Measurements from ENCODE around the gene PCGF5.
"Not testable (repeated sequence)": the region's sequence is repeated elsewhere in the genome, so short reads cannot be mapped to it uniquely, and the experiment has no call there.

Gene PCGF5

GRCh38 chr10:91286572-91286971 is 66.1 kb downstream of the PCGF5 start:
- DNase-seq (ENCODE audit: low read depth): no peak

- no peak for DNase-seq (ENCODE audit: low read depth)
Measured at GRCh38 chr10:91287276-91287675, 66.8 kb downstream of the PCGF5 start.

- no peak for DNase-seq (ENCODE audit: low read depth)
Measured at GRCh38 chr10:91287912-91288311, 67.4 kb downstream of the PCGF5 start.

GRCh38 chr10:91289305-91289704 is 68.8 kb downstream of the PCGF5 start:
- no peak for DNase-seq (ENCODE audit: low read depth)

GRCh38 chr10:91290607-91291006 is 70.1 kb downstream of the PCGF5 start:
- no peak for DNase-seq (ENCODE audit: low read depth)

GRCh38 chr10:91294134-91294906 is 73.9 kb downstream of the PCGF5 start:
- no peak for DNase-seq (ENCODE audit: low read depth)

- DNase-seq (ENCODE audit: low read depth): no peak
Measured at GRCh38 chr10:91295346-91295745, 74.9 kb downstream of the PCGF5 start.

GRCh38 chr10:91296471-91296870 is 76.0 kb downstream of the PCGF5 start:
- DNase-seq (ENCODE audit: low read depth): no peak

- peak; percentile 67 for DNase-seq (ENCODE audit: low read depth)
Measured at GRCh38 chr10:91298224-91298871, 77.9 kb downstream of the PCGF5 start.

- DNase-seq (ENCODE audit: low read depth): no peak
Measured at GRCh38 chr10:91299999-91300575, 79.6 kb downstream of the PCGF5 start.

GRCh38 chr10:91302946-91303345 is 82.5 kb downstream of the PCGF5 start:
- DNase-seq (ENCODE audit: low read depth): not testable (repeated sequence)

- not testable (repeated sequence) for DNase-seq (ENCODE audit: low read depth)
Measured at GRCh38 chr10:91305979-91306378, 85.5 kb downstream of the PCGF5 start.

- DNase-seq (ENCODE audit: low read depth): no peak
Measured at GRCh38 chr10:91307489-91307888, 87.0 kb downstream of the PCGF5 start.

- DNase-seq (ENCODE audit: low read depth): no peak
Measured at GRCh38 chr10:91309711-91310110, 89.2 kb downstream of the PCGF5 start.

- no peak for DNase-seq (ENCODE audit: low read depth)
Measured at GRCh38 chr10:91311601-91312381, 91.3 kb downstream of the PCGF5 start.

- DNase-seq (ENCODE audit: low read depth): no peak
Measured at GRCh38 chr10:91312382-91312733, 91.9 kb downstream of the PCGF5 start.

GRCh38 chr10:91313796-91314485 is 93.5 kb downstream of the PCGF5 start:
- no peak for DNase-seq (ENCODE audit: low read depth)

GRCh38 chr10:91316486-91316885 is 96.0 kb downstream of the PCGF5 start:
- no peak for DNase-seq (ENCODE audit: low read depth)

- no peak for DNase-seq (ENCODE audit: low read depth)
Measured at GRCh38 chr10:91317541-91317940, 97.1 kb downstream of the PCGF5 start.

- no peak for DNase-seq (ENCODE audit: low read depth)
Measured at GRCh38 chr10:91319336-91319735, 98.9 kb downstream of the PCGF5 start.

GRCh38 chr10:91323293-91323905 is 102.9 kb downstream of the PCGF5 start:
- DNase-seq (ENCODE audit: low read depth): not testable (repeated sequence)

Data from stimulated activated CD8-positive, alpha-beta memory T cell treated with anti-CD3 and anti-CD28 coated beads, Interleukin-4, amount 100 ng/mL, for 24 hours (primary cell).